Stimulated activated naive CD4-positive, alpha-beta T cell treated with Interleukin-2 at 50 U/mL for 16 hours (primary cell): ENCODE measurements around the gene SNAPC4.

Source experiments
- DNase-seq: peaks from one replicate; lab custom pipeline; 2025; lab: John Stamatoyannopoulos, UW

Gene SNAPC4

DNA sequence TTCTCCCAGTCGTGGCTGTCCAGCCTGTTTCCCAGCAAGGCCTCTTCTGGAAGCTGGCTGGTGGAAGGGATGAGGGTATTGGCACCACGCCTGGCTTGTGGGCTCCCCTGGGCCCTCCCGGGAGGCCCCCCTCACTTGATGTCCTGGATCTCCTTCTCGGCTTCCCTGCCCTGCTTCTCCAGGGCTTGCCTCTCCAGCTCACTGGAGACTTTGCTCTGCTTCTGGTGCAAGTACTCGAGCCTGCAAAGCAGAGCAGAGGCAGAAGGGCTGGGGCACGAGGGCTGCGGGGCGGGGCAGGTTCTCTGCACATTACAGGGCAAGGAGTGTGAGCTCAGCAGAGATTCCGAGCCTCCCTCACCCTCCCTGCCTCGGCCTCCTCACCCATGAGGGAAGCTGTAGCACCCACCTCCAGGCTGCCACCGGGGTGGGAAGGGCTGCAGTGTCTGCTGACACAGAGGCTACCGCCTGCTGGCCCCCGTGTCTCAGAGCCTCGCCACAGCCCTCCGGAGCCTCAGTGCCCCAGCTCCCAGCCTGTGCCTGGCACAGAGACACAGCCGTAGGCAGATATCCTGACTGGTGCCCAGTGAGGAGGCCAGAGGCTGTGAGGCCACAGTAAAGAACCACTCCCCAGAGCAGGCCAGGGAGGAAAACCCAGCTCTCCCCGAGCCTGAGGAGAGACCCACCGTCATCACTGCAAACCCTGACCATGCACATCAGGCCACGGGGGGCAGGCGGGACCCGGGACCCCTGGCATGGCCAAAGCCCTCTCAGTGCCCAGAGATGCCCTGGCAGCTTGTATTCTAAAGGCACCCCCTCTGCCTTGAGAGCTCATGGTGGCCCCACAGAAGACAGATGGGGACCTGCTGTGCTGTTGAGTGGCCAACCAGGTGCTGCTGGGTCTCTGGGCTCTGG is 7.2 kb downstream of the SNAPC4 start:
- DNase-seq: no peak

DNA sequence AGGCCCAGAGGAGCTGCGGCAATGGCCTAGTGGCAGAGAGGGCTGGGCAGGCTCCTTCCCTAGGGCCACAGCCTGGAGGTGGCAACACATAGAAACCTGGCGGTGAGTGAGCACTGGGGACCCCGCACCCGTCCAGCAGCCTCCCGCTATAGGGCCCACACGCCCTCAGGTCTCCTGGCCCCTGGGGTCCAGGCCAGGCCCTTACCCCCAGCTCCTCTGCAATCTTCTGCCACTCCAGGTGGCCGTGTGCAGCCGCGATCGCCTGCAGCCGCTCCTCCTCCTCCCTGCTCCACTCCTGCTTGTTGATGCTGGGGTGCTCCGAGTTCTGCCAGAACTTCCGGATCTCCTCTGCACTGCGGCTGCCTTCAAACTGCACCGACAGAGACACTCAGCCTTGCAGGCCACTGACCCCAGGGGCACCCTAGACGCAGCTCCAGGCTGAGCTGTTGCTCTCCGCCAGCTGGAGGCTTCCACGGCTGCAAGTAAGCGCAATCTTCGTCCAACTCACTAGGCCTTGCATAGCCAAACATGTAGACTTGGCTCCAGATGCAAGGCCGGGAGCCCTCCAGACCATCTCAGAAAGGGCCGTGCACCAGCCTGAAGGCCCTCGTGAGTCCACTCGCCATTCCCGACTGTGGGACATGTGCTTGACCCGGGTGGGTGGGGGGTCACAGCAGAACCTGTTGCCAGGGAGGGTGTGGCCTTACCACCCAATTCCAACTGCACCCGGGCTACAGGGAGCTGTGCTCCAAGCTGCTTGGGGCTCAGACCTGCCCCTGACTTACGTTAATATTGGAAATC is 8.0 kb downstream of the SNAPC4 start:
- DNase-seq: no peak

DNA sequence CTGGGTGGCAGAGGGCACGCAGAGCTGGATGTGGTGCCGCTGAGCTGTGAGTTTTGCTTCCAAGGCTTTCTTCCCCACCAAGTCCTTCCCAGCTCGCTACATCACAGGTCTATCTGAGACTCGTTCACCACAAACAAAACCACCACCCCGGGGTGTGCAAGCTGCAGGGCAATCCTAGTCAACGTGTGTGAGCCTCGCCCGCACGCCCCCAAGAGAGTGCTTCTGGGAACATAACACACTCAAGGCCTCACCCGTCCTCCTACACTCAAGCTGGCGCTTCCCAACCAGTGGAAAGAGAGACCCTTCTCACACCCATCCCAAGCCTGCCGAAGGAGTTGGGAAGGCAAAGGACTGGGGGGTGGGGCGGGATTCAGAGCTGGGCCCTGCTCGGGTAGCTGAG is 10.6 kb downstream of the SNAPC4 start:
- no peak for DNase-seq

DNA sequence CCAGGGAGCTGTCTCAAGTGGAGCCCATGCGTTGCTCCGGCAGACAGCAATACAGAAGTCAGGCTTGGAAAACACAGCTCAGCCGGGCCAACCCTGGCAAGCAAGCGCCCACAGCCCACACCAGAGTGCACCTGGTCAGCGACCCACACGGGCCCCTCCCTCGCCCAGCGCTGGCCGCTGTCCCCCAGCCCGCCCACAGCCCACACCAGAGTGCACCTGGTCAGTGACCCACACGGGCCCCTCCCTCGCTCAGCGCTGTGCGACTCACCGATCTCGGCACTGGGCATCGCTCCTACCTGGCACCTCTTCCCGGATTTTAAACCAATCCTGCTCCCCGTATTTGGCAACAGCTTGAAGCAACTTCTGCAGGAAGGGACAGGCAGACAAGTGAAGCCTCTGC is 12.8 kb downstream of the SNAPC4 start:
- DNase-seq: no peak

DNA sequence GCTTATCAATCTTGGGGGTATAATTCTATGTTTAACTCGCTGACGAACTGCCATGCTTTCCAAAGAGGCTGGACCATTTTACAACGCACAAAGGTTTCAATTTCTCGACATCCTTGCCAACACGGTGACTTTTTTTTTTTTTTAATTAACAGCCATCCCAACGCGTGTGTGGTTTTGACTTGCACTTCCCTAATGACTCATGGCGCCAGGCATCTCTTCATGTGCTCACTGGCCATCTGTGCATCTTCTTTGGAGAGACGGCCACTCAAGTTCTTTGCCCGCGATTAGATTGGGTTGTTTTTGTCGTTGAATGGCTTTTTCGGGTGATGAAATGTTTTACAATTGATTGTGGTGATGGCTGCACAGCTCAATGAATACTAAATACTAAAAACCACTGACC is 14.0 kb downstream of the SNAPC4 start:
- DNase-seq: no peak

DNA sequence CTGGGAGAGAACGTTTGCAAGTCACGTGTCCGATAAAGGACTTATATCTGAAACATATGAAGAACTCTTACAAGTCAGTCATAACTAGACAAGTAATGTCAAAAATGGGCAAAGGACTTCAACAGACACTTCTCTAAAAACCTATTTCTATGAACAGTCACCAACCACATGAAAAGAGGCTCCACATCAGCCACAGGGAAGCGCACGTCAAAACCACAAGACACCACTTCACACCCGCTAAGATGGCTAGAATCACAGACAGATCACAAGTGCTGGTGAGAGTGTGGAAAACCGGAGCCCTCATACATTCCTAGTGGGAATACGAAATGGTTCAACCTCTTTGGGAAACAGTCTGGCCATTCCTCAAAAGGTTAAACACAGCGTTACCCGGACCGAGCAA is 15.0 kb downstream of the SNAPC4 start:
- DNase-seq: peak; percentile 34

DNA sequence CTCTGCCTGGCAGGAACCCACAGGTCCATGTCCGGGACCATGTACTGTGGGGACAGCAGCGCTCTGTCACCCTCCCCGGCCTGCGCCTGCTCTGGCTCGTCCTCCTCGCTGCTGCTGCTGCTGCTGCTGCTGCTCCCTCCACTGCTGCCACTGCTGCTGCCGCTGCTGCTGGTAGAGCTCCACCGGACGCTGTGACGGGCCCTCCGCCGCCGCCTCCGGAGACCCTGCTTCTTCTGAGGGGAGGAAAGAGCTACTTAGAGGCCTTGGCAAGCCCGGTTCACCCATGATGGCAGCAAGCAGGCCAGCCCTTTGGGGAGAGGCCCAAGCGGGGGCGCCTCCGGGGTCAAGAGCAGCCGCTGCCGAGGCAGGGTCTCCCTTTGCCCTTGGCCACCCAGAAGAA is 16.5 kb downstream of the SNAPC4 start:
- no peak for DNase-seq

DNA sequence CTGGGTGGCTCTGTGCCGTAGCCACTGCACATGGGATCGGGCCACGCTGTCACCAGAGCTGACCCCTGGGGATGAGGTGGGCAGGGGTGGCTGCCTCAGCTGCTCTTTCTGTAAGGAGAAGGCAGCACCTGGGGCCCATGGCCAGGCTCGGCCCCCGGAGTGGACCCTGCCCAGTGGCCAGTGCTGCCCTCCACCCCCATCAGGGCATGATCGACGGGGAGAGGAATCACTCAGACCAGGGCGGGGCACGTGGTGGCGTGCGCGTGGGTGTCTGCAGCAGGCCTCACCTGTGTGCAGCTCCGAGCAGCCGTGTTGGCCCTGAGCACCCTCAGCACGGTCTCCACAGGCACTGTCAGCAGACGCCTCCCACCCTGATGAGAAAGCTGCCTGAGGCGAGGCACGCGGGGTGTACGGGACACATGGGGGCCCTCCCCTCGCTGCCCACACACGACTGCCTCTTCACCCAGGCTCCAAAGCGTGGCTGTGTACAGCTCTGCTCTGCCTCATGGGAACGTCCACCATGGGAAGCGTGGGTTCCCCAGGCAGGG is 17.9 kb downstream of the SNAPC4 start:
- no peak for DNase-seq

DNA sequence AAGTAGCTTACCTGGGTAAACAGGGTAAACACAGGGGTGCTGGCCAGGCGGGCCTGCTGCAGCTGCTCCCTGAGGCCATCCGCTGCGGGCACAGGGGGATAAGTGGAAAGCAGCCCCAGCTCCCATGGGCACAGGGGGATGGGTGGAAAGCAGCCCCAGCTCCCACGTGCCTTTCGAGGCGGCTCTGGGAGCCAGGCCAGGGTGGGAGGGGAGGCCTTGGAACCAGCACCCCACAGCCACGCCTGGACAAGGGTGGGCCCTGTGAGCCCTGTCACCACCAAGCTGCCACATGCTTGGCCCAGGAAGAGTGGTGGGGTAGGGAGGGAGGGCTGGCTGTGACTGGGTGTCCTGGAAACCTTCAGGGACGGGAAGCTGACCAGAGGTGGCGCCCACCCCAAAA is 18.7 kb downstream of the SNAPC4 start:
- no peak for DNase-seq

DNA sequence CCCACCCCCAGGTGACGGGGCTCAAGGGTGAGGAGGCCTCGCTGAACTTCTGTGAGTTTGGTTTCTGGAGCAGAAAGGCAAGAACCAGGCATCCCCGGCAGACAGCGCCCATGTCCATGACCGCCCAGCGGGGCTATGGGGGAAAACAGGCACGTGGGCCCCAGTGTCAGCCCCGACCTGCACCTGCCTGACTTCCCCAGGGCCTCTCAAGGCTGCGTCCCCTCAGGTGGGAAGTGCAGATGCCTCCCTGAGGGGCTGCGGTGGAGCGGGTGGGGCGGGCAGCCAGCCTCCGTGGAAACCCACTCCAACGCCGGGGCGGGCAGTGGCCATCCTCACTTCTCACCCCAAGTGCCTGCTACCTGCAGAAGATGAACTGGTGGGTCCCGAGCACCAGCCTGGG is 19.6 kb downstream of the SNAPC4 start:
- no peak for DNase-seq

DNA sequence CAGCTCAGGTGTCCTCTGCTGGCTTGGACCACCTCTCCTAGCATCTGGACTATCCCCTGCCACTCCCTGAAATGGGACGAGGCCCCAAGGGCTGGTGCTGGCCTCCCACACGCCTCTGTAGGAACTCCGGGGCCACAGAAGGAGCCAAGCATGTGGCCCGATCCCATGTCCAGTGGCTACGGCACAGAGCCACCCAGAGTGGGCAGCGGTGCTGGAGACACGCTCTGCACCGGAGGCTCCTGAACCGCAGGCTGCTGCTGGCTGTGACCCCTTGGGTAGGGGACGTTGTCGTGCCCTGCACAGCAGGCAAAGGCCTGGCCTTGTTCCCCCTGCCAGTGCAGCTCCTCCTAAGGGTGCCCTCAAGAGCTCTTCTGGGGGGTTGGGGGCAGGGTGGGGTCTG is 20.1 kb downstream of the SNAPC4 start:
- DNase-seq: no peak

DNA sequence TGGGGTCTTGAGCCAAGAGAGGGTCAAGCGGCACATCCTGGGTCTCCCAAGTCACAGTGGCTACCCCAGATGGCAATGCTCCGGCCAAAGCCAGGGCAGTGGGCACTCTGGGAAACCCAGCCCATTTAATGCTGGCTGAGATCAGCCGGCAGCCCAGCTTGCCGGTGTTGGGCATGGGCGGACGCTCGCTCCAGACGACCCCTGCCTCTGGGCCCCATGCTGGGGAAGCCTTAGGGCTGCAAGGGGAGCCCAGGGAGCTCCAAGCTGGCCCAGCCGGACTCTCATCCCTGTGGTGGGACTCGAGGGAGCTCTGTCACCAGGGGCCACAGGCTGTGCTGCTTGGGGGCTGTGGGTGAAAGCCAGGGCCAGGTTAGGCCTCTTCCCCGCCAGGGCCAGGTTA is 20.6 kb downstream of the SNAPC4 start:
- no peak for DNase-seq

DNA sequence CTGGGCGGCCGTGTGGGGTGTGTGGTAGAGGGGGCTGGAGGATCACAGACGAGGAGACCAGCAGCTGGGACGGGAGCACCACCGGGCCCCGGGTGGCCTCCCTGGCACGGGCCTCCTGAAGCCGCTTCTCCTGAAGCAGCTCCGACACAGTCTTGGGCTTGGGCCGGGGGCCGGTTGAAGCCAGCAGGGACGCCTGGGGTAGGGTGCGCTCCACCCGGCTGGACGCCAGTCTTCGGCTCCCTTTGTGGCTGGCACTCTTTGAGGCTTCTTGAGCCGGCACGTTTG is 21.0 kb downstream of the SNAPC4 start:
- DNase-seq: no peak

DNA sequence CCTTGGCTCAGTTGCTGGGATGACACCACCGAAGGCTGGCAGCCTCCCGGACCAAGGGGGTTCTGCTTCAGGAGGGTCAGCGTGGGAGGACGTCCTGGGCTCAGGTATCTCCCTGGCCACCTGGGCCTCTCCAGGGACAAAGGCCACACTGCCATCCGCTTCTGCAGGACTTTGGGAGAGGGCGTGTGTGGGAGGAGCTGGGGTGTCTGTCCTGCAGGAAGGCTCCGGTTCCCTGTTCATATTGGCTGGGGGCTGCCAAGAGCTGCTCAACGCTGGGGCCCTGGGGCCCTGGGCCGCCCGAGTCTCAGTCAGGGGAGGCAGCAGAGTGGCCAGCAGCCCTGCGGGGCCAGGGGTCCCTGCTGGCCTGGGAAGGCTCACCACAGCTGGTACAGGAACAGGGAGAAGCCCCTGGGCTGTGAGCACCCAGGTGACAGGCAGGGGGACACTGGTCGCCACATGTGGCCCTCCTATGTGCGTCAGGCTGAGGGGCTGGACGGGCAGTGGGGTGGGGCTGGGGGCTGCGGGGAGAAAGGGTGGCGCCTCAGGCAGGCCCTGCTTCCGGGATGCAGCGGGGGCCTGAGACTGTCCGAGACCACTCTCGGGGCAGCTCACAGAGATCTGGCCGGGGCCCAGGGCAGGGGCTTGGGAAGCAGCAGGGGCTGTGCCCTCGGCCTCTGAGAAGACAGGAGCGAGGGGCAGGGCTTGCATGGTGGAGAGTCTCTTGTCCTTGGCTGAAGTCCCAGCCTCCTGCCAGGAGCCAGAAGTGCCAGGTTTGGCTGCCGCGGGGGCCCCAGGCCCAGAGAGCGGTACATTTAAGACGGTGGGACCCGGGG is 21.6 kb downstream of the SNAPC4 start:
- DNase-seq: no peak

DNA sequence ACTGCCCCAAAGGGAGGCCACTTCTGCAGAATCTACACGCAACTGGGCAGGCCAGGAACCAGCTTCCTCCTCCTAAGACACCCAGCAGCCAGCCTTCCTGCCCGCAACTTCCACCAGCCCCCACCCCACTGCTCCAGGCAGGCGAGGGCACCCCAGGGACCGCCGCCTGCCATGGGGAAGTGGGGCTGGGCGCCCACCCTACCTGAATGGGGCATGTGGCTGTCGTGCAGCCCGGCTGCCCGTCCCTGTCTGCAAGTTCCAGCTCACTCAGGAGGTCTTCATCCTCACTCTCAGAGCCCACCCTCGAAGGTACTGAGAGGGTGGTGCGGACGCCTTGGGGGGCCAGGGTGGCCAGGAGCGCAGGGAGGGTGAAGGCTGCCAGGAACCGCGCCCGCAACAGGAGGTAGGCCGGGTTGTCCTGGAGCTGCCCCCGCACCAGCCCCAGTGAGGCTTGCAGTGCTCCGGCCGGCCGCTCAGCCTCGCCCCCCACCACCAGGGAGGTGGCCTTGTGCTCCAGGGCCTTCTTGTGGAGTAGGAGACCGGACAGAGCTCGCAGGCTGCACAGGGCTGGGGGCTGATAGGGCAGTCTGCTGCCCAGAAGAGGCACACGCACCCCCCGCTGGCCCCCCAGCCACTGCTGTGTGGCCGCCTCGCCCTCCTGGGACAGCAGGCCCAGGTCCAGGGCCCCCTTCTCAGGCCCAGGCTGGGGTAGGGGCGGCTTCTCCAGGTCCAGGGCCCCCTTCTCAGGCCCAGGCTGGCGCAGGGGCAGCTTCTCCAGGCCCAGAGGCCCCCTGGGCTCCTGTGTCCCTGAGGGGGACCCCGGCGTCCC is 22.4 kb downstream of the SNAPC4 start:
- no peak for DNase-seq

DNA sequence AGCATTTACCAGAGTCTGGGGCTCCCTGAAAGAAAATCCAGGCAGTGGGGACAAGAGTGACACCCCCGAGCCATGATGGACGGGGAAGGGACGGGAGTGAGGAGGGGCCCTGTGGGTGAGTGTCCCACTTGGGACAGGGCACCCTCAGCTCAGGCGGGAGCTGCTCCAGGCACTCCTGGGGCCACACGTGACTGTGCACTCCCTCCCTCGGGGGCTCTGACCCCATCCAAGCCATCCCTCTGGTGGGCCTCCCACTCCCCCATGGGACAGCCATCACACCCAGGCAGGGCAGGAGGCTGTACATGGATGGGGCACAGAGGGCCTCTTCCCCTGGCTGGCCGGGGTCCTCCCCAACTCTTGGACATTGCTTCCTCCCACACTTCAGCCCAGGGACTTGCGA is 23.5 kb downstream of the SNAPC4 start:
- DNase-seq: no peak

DNA sequence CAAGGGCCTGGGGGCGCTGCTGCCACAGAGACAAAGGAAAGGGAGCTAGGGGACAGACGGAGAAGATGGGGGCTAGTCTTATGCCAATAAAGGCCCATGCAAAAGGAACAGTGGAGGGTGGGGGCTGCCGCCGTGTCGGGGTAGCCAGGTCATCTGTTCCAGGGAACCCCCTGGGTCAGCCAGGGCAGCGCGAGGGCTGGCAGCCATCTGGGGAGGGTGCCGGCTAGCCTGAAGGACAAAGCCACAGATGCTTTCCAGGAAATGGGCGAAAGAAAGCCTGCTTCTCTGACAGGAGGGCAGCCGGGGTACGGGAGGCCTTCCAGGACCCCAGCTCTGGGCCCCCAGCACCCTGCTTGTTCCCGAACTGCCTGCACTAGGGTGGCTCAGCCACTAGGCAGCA is 24.9 kb downstream of the SNAPC4 start:
- no peak for DNase-seq

DNA sequence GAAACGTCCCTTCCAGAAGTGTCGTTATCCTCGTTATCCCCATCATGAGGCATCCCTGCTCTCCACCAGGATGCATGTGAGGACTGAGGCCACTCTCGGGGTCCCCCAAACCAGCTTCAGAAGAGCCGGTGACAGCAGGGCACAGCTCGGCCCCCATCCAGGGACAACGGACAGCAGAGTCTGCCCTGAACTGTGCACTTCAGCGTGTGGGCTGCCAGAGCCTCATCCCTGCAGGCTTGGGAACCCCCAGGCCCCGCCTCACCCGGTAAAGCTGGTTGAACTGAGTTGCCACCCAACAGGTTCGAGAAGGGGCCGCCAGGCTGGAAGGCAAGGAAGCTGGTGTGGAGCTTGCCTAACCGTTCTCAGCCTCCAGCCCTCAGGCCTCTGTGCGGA is 25.8 kb downstream of the SNAPC4 start:
- DNase-seq: no peak

DNA sequence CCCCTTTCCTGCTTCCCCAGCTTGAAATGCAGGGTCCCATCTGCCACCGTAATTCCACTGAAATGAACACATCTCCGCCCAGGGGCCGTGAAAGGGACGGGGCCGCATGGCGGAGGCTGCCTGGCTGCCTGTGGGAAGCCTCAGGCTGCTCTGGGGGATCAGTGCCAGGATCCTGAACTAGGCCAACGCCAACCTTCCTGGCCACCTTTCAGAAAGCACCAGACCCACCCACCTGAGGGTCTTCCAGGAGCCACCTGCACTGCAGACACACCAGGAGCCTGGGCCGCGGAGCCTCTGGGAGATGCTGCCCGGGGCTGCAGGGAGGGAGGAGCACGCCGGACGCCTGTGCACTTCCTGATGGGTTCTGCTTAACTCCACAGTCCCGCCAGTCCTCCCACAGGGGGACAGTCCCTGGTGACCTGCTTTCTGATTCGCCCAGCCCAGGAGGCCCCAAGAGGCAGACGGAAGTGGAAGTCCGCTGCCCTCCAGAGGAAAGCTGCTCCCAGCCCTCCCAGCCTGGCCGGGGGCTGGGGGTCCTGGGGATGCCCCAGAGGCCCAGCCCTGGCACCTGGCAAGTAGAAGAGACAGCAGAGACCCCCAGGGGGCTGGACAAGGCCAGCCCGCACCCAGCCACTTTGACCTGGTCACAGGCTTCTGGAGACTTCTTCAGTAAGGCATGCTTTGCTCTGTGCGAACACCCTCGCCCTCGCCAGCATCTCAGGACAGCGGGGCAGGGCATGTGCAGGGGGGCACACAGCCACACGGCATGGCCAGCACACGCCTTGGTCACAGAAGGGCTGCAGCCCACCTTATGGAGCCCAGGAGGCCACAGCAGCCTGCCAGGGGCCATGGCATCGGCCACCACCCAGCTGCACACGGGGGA is 26.4 kb downstream of the SNAPC4 start, which contains the start of gene CARD9:
CARD9 (minus strand) TSS at position 370 of the 883 bp plus-strand sequence. CDS start 1,591 bp downstream, outside the sequence.
- no peak for DNase-seq

DNA sequence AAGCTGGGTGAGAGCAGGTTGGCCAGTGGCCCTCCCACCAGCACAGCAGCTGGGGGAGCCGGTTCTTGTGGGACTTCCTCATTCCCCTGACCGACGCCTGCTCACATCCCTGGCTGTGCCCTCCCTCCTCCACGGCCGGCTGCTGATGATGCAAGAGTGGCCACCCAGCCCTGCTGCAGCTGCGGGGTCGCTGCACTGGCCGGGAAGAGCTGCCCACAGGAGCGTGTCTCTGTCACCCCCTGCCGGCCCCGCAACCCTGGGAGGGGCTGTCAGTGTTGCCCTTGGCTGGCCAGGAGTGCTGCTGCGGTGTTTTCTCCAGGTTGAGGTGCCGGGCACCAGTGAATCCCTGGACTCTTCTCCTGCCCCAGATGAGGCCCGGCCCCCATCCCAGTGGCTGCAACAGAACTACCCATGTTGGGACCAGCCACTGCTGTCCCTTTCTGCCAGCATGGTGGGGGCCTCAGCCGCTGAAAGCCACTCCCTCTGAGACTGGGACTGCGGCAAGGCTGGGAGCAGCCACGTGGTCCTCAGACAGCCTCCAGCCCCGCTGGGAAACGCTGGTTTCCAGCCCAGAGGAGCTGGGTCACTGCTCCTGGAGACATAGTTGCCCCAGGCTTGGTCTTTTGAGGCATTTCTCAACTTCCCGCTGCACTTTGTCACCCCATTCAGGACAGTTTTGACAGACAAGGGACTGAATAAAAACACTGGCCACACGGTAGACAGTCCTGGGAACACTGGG is 27.2 kb downstream of the SNAPC4 start:
- no peak for DNase-seq
